ENCODE measurements around the gene KCNK6. TPM values are rescaled to one million over a fixed set of nuclear protein-coding genes. Genes with fewer than 3 reads are reported as not detected.

Gene KCNK6
- total and polyA plus RNA-seq, 5 donors from 2014 or later, result 2.6 to 8.7 (median 2.8) TPM

DNA sequence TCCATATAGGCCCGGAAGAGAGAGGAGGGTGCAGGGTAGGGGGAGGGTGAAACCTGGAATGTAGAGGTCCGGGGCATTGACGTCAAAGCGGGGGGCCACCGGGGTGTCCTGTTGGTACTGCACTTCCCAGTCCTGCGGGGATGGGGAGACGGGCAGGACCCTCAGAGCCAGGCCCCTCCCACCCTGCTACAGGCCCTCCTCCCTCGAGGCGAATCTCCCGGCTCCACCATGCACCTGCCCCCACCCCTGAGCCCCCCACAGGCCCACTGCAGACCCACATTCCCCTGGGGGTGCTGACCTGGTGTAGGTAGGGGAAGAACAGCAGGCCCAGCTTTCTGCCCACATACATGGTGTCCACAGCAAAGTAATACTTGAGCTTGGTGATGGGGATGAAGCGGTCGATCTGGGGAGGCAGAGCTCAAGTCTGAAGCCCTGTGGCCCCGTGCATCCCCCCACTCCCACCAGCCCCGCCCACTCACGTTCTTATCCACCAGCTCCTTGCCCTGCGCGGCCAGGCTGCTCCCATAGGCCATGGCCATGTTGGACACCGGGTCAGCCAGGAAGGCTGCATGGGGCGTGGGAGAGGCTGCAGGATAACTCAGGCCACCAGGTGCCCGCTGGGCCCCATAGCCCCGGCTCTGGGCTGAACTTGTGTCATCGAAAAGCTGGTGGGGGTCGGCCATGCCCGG is 10.6 kb upstream of the KCNK6 start:
- H3K4me3 ChIP-seq (ENCODE audit: low read depth, low read length), result no peak overlapping the region
- H3K27me3 ChIP-seq (ENCODE audit: control insufficient read depth, insufficient read depth, low read length), result no peaks in the 10 kb centered on the region
- ATAC-seq (ENCODE audit: low read depth in 2 of 2) (no peak), DNase-seq (no peak)
- H3K4me1 ChIP-seq (ENCODE audit: control insufficient read depth, insufficient read depth, low read length, poor library complexity, severe bottlenecking), result no peaks in the 10 kb centered on the region
- Mint-ChIP-seq H3K9me3 (peaks cover 0 to 1% (median 0%) of the 10 kb centered on the region in 7 donors), H3K4me3 (no peak overlapping the region), H3K4me1 (peaks cover 5 to 19% (median 8%) of the 10 kb centered on the region in 4 donors), H3K27me3 (no peaks in the 10 kb centered on the region), H3K36me3 (peaks cover 25% of the 10 kb centered on the region), H3K27ac (peak overlapping the region in 1 of 3 donors; percentile 59)
- H3K9me3 ChIP-seq (ENCODE audit: control insufficient read depth in 2 of 2, low read length in 2 of 2), result no peaks in the 10 kb centered on the region
- H3K27ac ChIP-seq (ENCODE audit: insufficient read depth, low read length, poor library complexity, severe bottlenecking), result no peak overlapping the region
- peaks cover 9% of the 10 kb centered on the region for H3K36me3 ChIP-seq (ENCODE audit: control insufficient read depth, insufficient read depth, low read length)

DNA sequence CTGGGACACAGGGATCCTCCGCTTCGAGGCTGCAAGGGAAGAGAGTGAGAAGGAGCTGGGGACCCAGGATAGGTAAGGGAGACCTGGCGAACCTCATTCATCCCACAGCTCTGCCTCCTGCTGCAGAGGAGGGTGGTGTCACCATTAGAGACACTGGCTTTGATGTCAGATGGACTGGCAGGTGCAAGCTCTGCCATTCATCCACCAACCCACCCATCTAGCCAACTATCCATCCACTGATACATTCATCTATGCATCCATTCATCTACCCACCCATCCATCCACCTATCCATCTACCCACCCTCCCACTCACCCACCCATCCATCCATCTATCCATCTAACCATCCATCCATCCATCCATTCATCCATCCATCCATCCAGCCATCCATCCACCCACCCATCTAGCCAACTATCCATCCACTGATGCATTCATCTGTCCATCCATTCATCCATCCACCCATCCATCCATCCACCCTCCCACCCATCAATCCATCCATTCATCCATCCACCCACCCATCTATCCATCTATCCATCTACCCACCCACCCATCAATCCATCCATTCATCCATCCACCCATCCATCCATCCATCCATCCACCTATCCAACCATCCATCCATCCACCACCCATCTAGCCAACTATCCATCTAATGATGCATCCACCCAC is 9.9 kb upstream of the KCNK6 start:
- no peak overlapping the region for H3K4me3 Mint-ChIP-seq
- no peak overlapping the region for H3K27ac ChIP-seq (ENCODE audit: insufficient read depth, low read length, poor library complexity, severe bottlenecking)
- no peak overlapping the region for H3K4me3 ChIP-seq (ENCODE audit: low read depth, low read length)
- H3K27me3 Mint-ChIP-seq, result no peaks in the 10 kb centered on the region
- ATAC-seq (ENCODE audit: low read depth in 2 of 2) (no peak), DNase-seq (no peak)
- H3K27ac Mint-ChIP-seq, result no peak overlapping the region
- peaks cover 25% of the 10 kb centered on the region for H3K36me3 Mint-ChIP-seq
- H3K4me1 ChIP-seq (ENCODE audit: control insufficient read depth, insufficient read depth, low read length, poor library complexity, severe bottlenecking), result no peaks in the 10 kb centered on the region
- H3K27me3 ChIP-seq (ENCODE audit: control insufficient read depth, insufficient read depth, low read length), result no peaks in the 10 kb centered on the region
- H3K9me3 ChIP-seq (ENCODE audit: control insufficient read depth in 2 of 2, low read length in 2 of 2), result no peaks in the 10 kb centered on the region
- peaks cover 0 to 1% (median 0%) of the 10 kb centered on the region in 7 donors for H3K9me3 Mint-ChIP-seq
- H3K4me1 Mint-ChIP-seq, result peaks cover 5 to 19% (median 8%) of the 10 kb centered on the region in 4 donors
- H3K36me3 ChIP-seq (ENCODE audit: control insufficient read depth, insufficient read depth, low read length), result peaks cover 9% of the 10 kb centered on the region

DNA sequence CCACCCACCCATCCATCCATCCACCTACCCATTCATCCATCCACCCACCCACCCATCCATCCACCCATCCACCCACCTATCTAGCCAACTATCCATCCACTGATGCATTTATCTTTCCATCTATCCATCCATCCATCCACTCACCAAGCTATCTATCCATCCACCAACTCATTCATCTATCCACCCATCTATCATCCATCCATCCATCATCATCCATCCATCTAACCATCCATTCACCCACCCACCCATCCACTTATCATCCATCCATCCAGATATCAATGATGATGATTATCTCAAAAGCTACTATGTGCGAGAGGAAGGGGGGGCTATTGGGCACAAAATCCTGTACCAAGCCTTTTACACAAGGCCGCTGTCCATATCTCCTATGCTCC is 9.4 kb upstream of the KCNK6 start:
- Histone ChIP-seq H3K4me3 (ENCODE audit: low read depth, low read length) (no peak overlapping the region), H3K27ac (ENCODE audit: insufficient read depth, low read length, poor library complexity, severe bottlenecking) (no peak overlapping the region), H3K27me3 (ENCODE audit: control insufficient read depth, insufficient read depth, low read length) (no peaks in the 10 kb centered on the region), H3K36me3 (ENCODE audit: control insufficient read depth, insufficient read depth, low read length) (peaks cover 9% of the 10 kb centered on the region), H3K9me3 (ENCODE audit: control insufficient read depth in 2 of 2, low read length in 2 of 2) (no peaks in the 10 kb centered on the region), H3K4me1 (ENCODE audit: control insufficient read depth, insufficient read depth, low read length, poor library complexity, severe bottlenecking) (peaks cover 3% of the 10 kb centered on the region)
- no peaks in the 10 kb centered on the region for H3K27me3 Mint-ChIP-seq
- peaks cover 25% of the 10 kb centered on the region for H3K36me3 Mint-ChIP-seq
- H3K9me3 Mint-ChIP-seq, result peaks cover 0 to 1% (median 0%) of the 10 kb centered on the region in 7 donors
- DNase-seq (no peak), ATAC-seq (ENCODE audit: low read depth in 2 of 2) (no peak)
- H3K4me1 Mint-ChIP-seq, result peaks cover 5 to 21% (median 8%) of the 10 kb centered on the region in 4 donors
- no peak overlapping the region for H3K27ac Mint-ChIP-seq
- no peak overlapping the region for H3K4me3 Mint-ChIP-seq

DNA sequence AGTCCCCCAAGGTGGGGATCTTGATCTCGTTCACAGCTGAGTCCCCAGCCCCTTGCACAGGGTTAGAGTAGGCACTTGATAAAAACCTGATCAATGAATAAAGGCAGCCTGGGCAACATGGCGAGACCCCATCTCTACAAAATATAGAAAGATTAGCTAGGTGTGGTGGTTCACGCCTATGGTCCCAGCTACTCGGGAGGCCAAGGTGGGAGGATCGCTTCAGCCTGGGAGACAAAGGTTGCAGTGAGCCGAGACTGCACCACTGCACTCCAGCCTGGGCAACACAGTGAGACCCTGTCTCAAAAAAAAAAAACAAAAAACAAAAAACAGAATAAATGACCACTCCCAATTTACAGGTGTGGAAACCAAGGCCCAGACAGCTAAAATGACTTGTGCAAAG is 8.7 kb upstream of the KCNK6 start:
- Histone ChIP-seq H3K4me1 (ENCODE audit: control insufficient read depth, insufficient read depth, low read length, poor library complexity, severe bottlenecking) (peaks cover 6% of the 10 kb centered on the region), H3K27me3 (ENCODE audit: control insufficient read depth, insufficient read depth, low read length) (no peaks in the 10 kb centered on the region), H3K27ac (ENCODE audit: insufficient read depth, low read length, poor library complexity, severe bottlenecking) (no peak overlapping the region), H3K36me3 (ENCODE audit: control insufficient read depth, insufficient read depth, low read length) (peaks cover 9% of the 10 kb centered on the region), H3K4me3 (ENCODE audit: low read depth, low read length) (no peak overlapping the region), H3K9me3 (ENCODE audit: control insufficient read depth in 2 of 2, low read length in 2 of 2) (no peaks in the 10 kb centered on the region)
- H3K9me3 Mint-ChIP-seq, result peaks cover 0 to 1% (median 0%) of the 10 kb centered on the region in 7 donors
- DNase-seq, result no peak
- H3K27ac Mint-ChIP-seq, result no peak overlapping the region
- H3K36me3 Mint-ChIP-seq, result peaks cover 25% of the 10 kb centered on the region
- peaks cover 5 to 23% (median 12%) of the 10 kb centered on the region in 4 donors for H3K4me1 Mint-ChIP-seq
- H3K27me3 Mint-ChIP-seq, result no peaks in the 10 kb centered on the region
- ATAC-seq (ENCODE audit: low read depth in 2 of 2), result no peak
- no peak overlapping the region for H3K4me3 Mint-ChIP-seq

DNA sequence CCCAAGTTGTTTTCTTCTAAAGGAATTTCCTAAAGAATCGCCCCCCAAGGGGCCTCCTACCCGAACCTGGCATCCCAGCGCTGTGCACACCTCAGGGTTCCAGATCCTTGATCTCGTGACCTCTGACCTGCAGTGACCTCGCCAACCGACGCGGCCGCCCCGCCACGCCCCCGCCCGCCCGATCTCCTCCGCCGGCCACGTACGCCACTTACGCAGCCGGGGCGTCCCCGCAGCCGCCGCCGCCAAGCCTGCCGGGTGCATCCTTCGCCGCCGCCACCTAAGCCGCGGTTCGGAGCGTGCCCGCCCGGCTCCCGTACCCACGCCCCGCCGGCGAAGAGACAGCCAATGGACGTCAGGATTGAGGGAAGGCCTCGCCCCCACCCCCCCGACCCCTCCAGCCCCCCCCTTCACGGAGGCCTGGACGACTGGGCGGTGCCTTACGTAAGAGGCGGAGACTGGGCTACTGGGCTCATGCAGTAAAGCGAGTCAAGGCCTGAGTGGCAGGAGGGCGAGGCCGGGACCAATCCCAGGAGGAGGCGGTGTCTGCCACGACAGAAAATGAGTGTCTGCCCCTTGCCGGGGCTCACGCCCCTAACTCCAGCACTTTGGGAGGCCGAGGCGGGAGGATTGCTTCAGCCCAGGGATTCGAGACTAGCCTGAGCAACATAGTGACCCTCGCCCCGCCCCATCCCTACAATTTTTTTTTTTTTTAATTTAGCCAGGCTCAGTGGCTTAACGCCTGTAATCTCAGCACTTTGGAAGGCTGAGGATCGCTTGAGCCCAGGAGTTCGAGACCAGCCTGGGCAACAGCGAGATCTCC is 3.8 kb upstream of the KCNK6 start, which contains the start of gene YIF1B:
Gene YIF1B, minus strand, starts transcription at position 291 of the 820 bp plus-strand sequence. Its CDS starts 30 bp downstream, at position 261.
- peak; percentile 92 to 98 (median 95) for DNase-seq
- Histone ChIP-seq H3K4me3 (ENCODE audit: low read depth, low read length) (peak within 1 kb of the TSS; percentile 86), H3K4me1 (ENCODE audit: control insufficient read depth, insufficient read depth, low read length, poor library complexity, severe bottlenecking) (peaks cover 44% of the 10 kb centered on the region), H3K9me3 (ENCODE audit: control insufficient read depth in 2 of 2, low read length in 2 of 2) (no peaks in the 10 kb centered on the region), H3K36me3 (ENCODE audit: control insufficient read depth, insufficient read depth, low read length) (no peaks in the 10 kb centered on the region), H3K27ac (ENCODE audit: insufficient read depth, low read length, poor library complexity, severe bottlenecking) (peak within 1 kb of the TSS; percentile 91), H3K27me3 (ENCODE audit: control insufficient read depth, insufficient read depth, low read length) (no peaks in the 10 kb centered on the region)
- H3K9me3 Mint-ChIP-seq, result peaks cover 0 to 1% (median 0%) of the 10 kb centered on the region in 7 donors
- peak within 1 kb of the TSS; percentile 87 to 99 (median 94) for H3K4me3 Mint-ChIP-seq
- peak; percentile 88 to 90 for ATAC-seq (ENCODE audit: low read depth in 2 of 2)
- peak within 1 kb of the TSS; percentile 95 to 99 (median 98) for H3K27ac Mint-ChIP-seq
- peaks cover 9 to 59% (median 37%) of the 10 kb centered on the region in 4 donors for H3K4me1 Mint-ChIP-seq
- H3K27me3 Mint-ChIP-seq, result no peaks in the 10 kb centered on the region
- H3K36me3 Mint-ChIP-seq, result peaks cover 8% of the 10 kb centered on the region

DNA sequence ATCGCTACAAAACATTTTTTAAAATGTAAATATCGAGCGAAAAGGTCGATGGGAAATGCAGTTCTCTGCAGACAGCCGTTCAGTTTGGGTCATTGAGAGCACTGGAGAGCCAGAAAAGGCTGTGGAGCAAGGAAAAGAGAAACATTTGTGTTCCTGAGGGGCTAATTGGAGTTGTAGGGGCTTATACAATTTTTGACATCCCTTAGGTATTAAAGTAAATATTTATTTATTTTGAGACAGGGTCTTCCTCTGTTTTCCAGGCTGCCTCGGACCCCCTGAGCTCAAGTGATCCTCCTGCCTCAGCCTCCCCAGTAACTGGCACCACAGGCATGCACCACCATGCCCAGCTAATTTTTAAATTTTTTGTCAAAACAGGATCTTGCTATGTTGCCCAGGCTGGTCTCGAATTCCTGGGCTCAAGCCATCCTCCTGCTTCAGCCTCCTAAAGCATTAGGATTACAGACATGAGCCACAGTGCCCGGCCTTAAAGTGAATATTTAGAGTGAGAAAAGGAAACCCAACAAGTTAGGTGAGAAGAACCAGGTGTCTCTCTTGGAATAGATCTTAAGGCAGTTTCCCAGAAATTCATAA is 3.1 kb upstream of the KCNK6 start:
- Histone ChIP-seq H3K4me1 (ENCODE audit: control insufficient read depth, insufficient read depth, low read length, poor library complexity, severe bottlenecking) (peaks cover 51% of the 10 kb centered on the region), H3K36me3 (ENCODE audit: control insufficient read depth, insufficient read depth, low read length) (no peaks in the 10 kb centered on the region), H3K9me3 (ENCODE audit: control insufficient read depth in 2 of 2, low read length in 2 of 2) (no peaks in the 10 kb centered on the region), H3K27me3 (ENCODE audit: control insufficient read depth, insufficient read depth, low read length) (no peaks in the 10 kb centered on the region), H3K4me3 (ENCODE audit: low read depth, low read length) (peak overlapping the region; percentile 86), H3K27ac (ENCODE audit: insufficient read depth, low read length, poor library complexity, severe bottlenecking) (peak overlapping the region; percentile 91)
- H3K4me1 Mint-ChIP-seq, result peaks cover 9 to 66% (median 43%) of the 10 kb centered on the region in 4 donors
- peaks cover 4% of the 10 kb centered on the region for H3K36me3 Mint-ChIP-seq
- DNase-seq, result no peak
- peaks cover 0 to 1% (median 0%) of the 10 kb centered on the region in 7 donors for H3K9me3 Mint-ChIP-seq
- peak in 1 of 2 donors; percentile 9 for ATAC-seq (ENCODE audit: low read depth in 2 of 2)
- peak overlapping the region; percentile 95 to 99 (median 98) for H3K27ac Mint-ChIP-seq
- H3K27me3 Mint-ChIP-seq, result no peaks in the 10 kb centered on the region
- H3K4me3 Mint-ChIP-seq, result peak overlapping the region; percentile 87 to 99 (median 94)

DNA sequence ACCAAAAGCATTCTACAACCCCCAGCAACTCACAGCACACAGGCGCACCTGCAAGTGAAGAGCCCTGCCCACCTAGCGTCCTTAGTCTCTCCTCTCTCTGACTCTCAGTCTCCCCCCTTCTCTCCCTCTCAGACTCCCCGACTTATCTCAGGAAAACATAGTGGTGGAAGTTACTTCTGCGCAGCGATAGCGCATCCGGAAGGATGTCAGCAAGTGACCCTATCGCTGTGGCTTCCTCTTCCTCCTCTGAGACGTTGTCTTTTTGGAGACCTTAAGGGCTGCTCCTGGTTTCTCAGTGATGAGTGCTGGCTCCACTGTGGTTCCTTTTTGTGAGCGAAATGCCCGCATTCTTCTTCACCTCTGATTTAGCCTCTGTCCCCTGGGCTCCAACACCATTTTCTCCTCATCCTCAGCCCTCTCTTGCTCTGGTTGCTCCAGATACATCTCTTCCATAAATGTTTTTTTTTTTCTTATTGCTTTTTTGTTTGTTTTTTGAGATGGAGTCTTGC is 2.5 kb upstream of the KCNK6 start:
- Histone ChIP-seq H3K4me3 (ENCODE audit: low read depth, low read length) (peak overlapping the region; percentile 86), H3K4me1 (ENCODE audit: control insufficient read depth, insufficient read depth, low read length, poor library complexity, severe bottlenecking) (peaks cover 54% of the 10 kb centered on the region), H3K36me3 (ENCODE audit: control insufficient read depth, insufficient read depth, low read length) (no peaks in the 10 kb centered on the region), H3K9me3 (ENCODE audit: control insufficient read depth in 2 of 2, low read length in 2 of 2) (no peaks in the 10 kb centered on the region), H3K27ac (ENCODE audit: insufficient read depth, low read length, poor library complexity, severe bottlenecking) (peak overlapping the region; percentile 91), H3K27me3 (ENCODE audit: control insufficient read depth, insufficient read depth, low read length) (no peaks in the 10 kb centered on the region)
- DNase-seq (peak in 2 of 3 donors; percentile 28 to 78), ATAC-seq (ENCODE audit: low read depth in 2 of 2) (no peak)
- Mint-ChIP-seq H3K4me1 (peaks cover 15 to 71% (median 49%) of the 10 kb centered on the region in 4 donors), H3K9me3 (peaks cover 0 to 1% (median 0%) of the 10 kb centered on the region in 7 donors), H3K4me3 (peak overlapping the region; percentile 87 to 99 (median 94)), H3K27me3 (no peaks in the 10 kb centered on the region), H3K27ac (peak overlapping the region; percentile 95 to 99 (median 98)), H3K36me3 (peaks cover 4% of the 10 kb centered on the region)

Data from CD4-positive, CD25-positive, alpha-beta regulatory T cell (primary cell).